ENCODE results near the gene RCSD1. TPM values are rescaled to one million over a fixed set of nuclear protein-coding genes. Genes with fewer than 3 reads are reported as not detected.

The RCSD1 gene
- polyA plus RNA-seq, 3 donors, result 116 to 218 (median 216) TPM

GRCh38 chr1:167747988-167748387, 118.0 kb downstream of the RCSD1 start:
- no peak overlapping the region for H3K4me2 ChIP-seq (replicated peaks; ENCODE audit: extremely low read depth, low read length, poor library complexity, severe bottlenecking)
- H3K9ac ChIP-seq (ENCODE audit: insufficient read depth, low read length, poor library complexity, severe bottlenecking), result no peak overlapping the region
- no peaks in the 10 kb centered on the region for H3K36me3 ChIP-seq (replicated peaks in 1 of 2; ENCODE audit: control insufficient read depth in 1 of 2, insufficient read depth in 2 of 2, low read length in 2 of 2)
- Mint-ChIP-seq H3K4me1 (peaks cover 34% of the 10 kb centered on the region), H3K27me3 (ENCODE audit: low read depth in 3 of 3) (peaks cover 0 to 3% (median 0%) of the 10 kb centered on the region in 3 donors), H3K36me3 (peaks cover 2 to 5% of the 10 kb centered on the region in 2 donors), H3K4me3 (no peak overlapping the region), H3K9me3 (no peaks in the 10 kb centered on the region), H3K27ac (no peak overlapping the region)
- intact Hi-C loops (cut with micrococcal nuclease), result no loop called here
- peaks cover 32% of the 10 kb centered on the region for H4K20me1 ChIP-seq (ENCODE audit: insufficient read depth, low read length)
- no peaks in the 10 kb centered on the region for H3K9me3 ChIP-seq (replicated peaks in 1 of 2; ENCODE audit: control insufficient read depth in 1 of 2, insufficient read depth in 1 of 2, low read length in 2 of 2)
- peaks cover 9 to 11% of the 10 kb centered on the region in 2 donors for H3K4me1 ChIP-seq (ENCODE audit: control insufficient read depth in 1 of 2, insufficient read depth in 2 of 2, low read length in 2 of 2)
- no peak overlapping the region for H3K4me3 ChIP-seq (replicated peaks in 1 of 3; ENCODE audit: low read depth in 2 of 3, low read length in 3 of 3)
- no peak for DNase-seq
- H3K27me3 ChIP-seq (ENCODE audit: control insufficient read depth in 2 of 2, insufficient read depth in 2 of 2, low read length in 2 of 2), result no peaks in the 10 kb centered on the region
- H3K79me2 ChIP-seq (ENCODE audit: insufficient read depth, low read length), result peaks cover 28% of the 10 kb centered on the region
- no CpG with 5 or more reads among the region's 1 CpG for WGBS (ENCODE audit: insufficient coverage)
- no peak overlapping the region for H3K27ac ChIP-seq (ENCODE audit: low read depth in 1 of 2, low read length in 2 of 2)
- TF ChIP-seq, protein P1, sequence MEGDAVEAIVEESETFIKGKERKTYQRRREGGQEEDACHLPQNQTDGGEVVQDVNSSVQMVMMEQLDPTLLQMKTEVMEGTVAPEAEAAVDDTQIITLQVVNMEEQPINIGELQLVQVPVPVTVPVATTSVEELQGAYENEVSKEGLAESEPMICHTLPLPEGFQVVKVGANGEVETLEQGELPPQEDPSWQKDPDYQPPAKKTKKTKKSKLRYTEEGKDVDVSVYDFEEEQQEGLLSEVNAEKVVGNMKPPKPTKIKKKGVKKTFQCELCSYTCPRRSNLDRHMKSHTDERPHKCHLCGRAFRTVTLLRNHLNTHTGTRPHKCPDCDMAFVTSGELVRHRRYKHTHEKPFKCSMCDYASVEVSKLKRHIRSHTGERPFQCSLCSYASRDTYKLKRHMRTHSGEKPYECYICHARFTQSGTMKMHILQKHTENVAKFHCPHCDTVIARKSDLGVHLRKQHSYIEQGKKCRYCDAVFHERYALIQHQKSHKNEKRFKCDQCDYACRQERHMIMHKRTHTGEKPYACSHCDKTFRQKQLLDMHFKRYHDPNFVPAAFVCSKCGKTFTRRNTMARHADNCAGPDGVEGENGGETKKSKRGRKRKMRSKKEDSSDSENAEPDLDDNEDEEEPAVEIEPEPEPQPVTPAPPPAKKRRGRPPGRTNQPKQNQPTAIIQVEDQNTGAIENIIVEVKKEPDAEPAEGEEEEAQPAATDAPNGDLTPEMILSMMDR (IDR thresholded peaks at IDR 0.05), result no peak
- H2AFZ ChIP-seq (ENCODE audit: insufficient read depth, low read depth, low read length, poor library complexity, severe bottlenecking), result no peak overlapping the region

- peaks cover 28% of the 10 kb centered on the region for H3K79me2 ChIP-seq (ENCODE audit: insufficient read depth, low read length)
- Mint-ChIP-seq H3K4me1 (peaks cover 42% of the 10 kb centered on the region), H3K4me3 (no peak overlapping the region)
These were observed 118.9 kb downstream of the RCSD1 start for GRCh38 chr1:167748906-167749305.

More at GRCh38 chr1:167748906-167749305, 118.9 kb downstream of the RCSD1 start:
- Histone ChIP-seq H3K27ac (ENCODE audit: low read depth in 1 of 2, low read length in 2 of 2) (no peak overlapping the region), H2AFZ (ENCODE audit: insufficient read depth, low read depth, low read length, poor library complexity, severe bottlenecking) (no peak overlapping the region), H4K20me1 (ENCODE audit: insufficient read depth, low read length) (peaks cover 32% of the 10 kb centered on the region), H3K27me3 (ENCODE audit: control insufficient read depth in 2 of 2, insufficient read depth in 2 of 2, low read length in 2 of 2) (no peaks in the 10 kb centered on the region), H3K4me1 (ENCODE audit: control insufficient read depth in 1 of 2, insufficient read depth in 2 of 2, low read length in 2 of 2) (peaks cover 18% of the 10 kb centered on the region in 2 donors), H3K36me3 (replicated peaks in 1 of 2; ENCODE audit: control insufficient read depth in 1 of 2, insufficient read depth in 2 of 2, low read length in 2 of 2) (no peaks in the 10 kb centered on the region), H3K4me2 (replicated peaks; ENCODE audit: extremely low read depth, low read length, poor library complexity, severe bottlenecking) (no peak overlapping the region), H3K9me3 (replicated peaks in 1 of 2; ENCODE audit: control insufficient read depth in 1 of 2, insufficient read depth in 1 of 2, low read length in 2 of 2) (no peaks in the 10 kb centered on the region), H3K9ac (ENCODE audit: insufficient read depth, low read length, poor library complexity, severe bottlenecking) (no peak overlapping the region), H3K4me3 (replicated peaks in 1 of 3; ENCODE audit: low read depth in 2 of 3, low read length in 3 of 3) (no peak overlapping the region)
- DNase-seq, result no peak
- Mint-ChIP-seq H3K36me3 (peaks cover 2 to 5% of the 10 kb centered on the region in 2 donors), H3K27me3 (ENCODE audit: low read depth in 3 of 3) (peaks cover 0 to 3% (median 0%) of the 10 kb centered on the region in 3 donors), H3K9me3 (no peaks in the 10 kb centered on the region), H3K27ac (no peak overlapping the region)
- TF ChIP-seq, protein P1 (IDR thresholded peaks at IDR 0.05), result no peak
- intact Hi-C loops (cut with micrococcal nuclease), result no loop called here

Measured in CD14-positive monocyte (primary cell).